Measurements from ENCODE around the gene ANGPT4.
"Not testable (repeated sequence)": the region's sequence is repeated elsewhere in the genome, so short reads cannot be mapped to it uniquely, and the experiment has no call there.

ANGPT4 gene

GRCh38 chr20:872855-873520 is 43.1 kb downstream of the ANGPT4 start:
- no peak for DNase-seq (ENCODE audit: low read depth)

- DNase-seq (ENCODE audit: low read depth) = no peak
Measured at GRCh38 chr20:871948-872347, 44.2 kb downstream of the ANGPT4 start.

GRCh38 chr20:871436-871835 is 44.7 kb downstream of the ANGPT4 start:
- no peak for DNase-seq (ENCODE audit: low read depth)

- no peak for DNase-seq (ENCODE audit: low read depth)
Measured at GRCh38 chr20:870758-871157, 45.4 kb downstream of the ANGPT4 start.

- no peak for DNase-seq (ENCODE audit: low read depth)
Measured at GRCh38 chr20:869606-870005, 46.5 kb downstream of the ANGPT4 start.

GRCh38 chr20:868279-868678 is 47.9 kb downstream of the ANGPT4 start:
- no peak for DNase-seq (ENCODE audit: low read depth)

GRCh38 chr20:865440-865839 is 50.7 kb downstream of the ANGPT4 start:
- DNase-seq (ENCODE audit: low read depth) = no peak

GRCh38 chr20:860891-861290 is 55.2 kb downstream of the ANGPT4 start:
- no peak for DNase-seq (ENCODE audit: low read depth)

GRCh38 chr20:859751-860231 is 56.3 kb downstream of the ANGPT4 start:
- DNase-seq (ENCODE audit: low read depth) = no peak

- DNase-seq (ENCODE audit: low read depth) = no peak
Measured at GRCh38 chr20:858011-858410, 58.1 kb downstream of the ANGPT4 start.

GRCh38 chr20:856361-856775 is 59.8 kb downstream of the ANGPT4 start:
- DNase-seq (ENCODE audit: low read depth) = peak; percentile 94

GRCh38 chr20:855466-856360 is 60.4 kb downstream of the ANGPT4 start:
- DNase-seq (ENCODE audit: low read depth) = no peak

- DNase-seq (ENCODE audit: low read depth) = no peak
Measured at GRCh38 chr20:854601-855000, 61.5 kb downstream of the ANGPT4 start.

GRCh38 chr20:853406-853996 is 62.6 kb downstream of the ANGPT4 start:
- DNase-seq (ENCODE audit: low read depth) = no peak

GRCh38 chr20:848731-849130 is 67.4 kb downstream of the ANGPT4 start:
- DNase-seq (ENCODE audit: low read depth) = not testable (repeated sequence)

GRCh38 chr20:848193-848592 is 67.9 kb downstream of the ANGPT4 start:
- no peak for DNase-seq (ENCODE audit: low read depth)

GRCh38 chr20:846894-847278 is 69.2 kb downstream of the ANGPT4 start:
- no peak for DNase-seq (ENCODE audit: low read depth)

- no peak for DNase-seq (ENCODE audit: low read depth)
Measured at GRCh38 chr20:845941-846893, 69.9 kb downstream of the ANGPT4 start.

- DNase-seq (ENCODE audit: low read depth) = no peak
Measured at GRCh38 chr20:845226-845868, 70.8 kb downstream of the ANGPT4 start.

- DNase-seq (ENCODE audit: low read depth) = no peak
Measured at GRCh38 chr20:844473-845225, 71.5 kb downstream of the ANGPT4 start.
